Colonic mucosa (tissue), 4 donors: ENCODE data around the gene ELAVL1. TPM values are rescaled to one million over a fixed set of nuclear protein-coding genes. Genes with fewer than 3 reads are reported as not detected.

Experiments used
- DNase-seq: peaks from one replicate; pipeline ENCODE4 v3.0.0-alpha.2; 2020
- H3K27ac ChIP-seq: fragments of 200-600 bp; one replicate; pipeline ENCODE4 v1.8.0; 2021
- H3K27me3 ChIP-seq: fragments of 200-600 bp; one replicate; pipeline ENCODE4 v1.8.0; 2021
- H3K36me3 ChIP-seq: fragments of 200-600 bp; one replicate; pipeline ENCODE4 v1.8.0; 2021
- H3K4me1 ChIP-seq: fragments of 200-600 bp; one replicate; pipeline ENCODE4 v1.8.0; 2021; ENCODE audit warnings: mild to moderate bottlenecking
- H3K4me3 ChIP-seq: fragments of 200-600 bp; one replicate; pipeline ENCODE4 v1.8.0; 2021
- H3K9ac ChIP-seq, 2 donors: one replicate each; pipeline ENCODE4 v1.7.0; 2013; ENCODE audit warnings: control low read depth in 2 of 2, low read depth in 2 of 2, low read length in 2 of 2
- H3K9me3 ChIP-seq: fragments of 200-600 bp; one replicate; pipeline ENCODE4 v1.8.0; 2021
- CTCF ChIP-seq: fragments of 200-600 bp; IDR thresholded peaks from one replicate; pipeline ENCODE4 v1.8.0; 2022; ENCODE audit warnings: antibody characterized with exemption, mild to moderate bottlenecking
- intact Hi-C: fragments of 100-400 bp; cut with DNase I; formaldehyde crosslinking; loops from one replicate; pipeline ENCODE4 v1.14.1; 2022
- total RNA-seq, 2 donors: library from RNA; stranded (reverse); fragmentation: NEBNext Ultra II Directional in 1 of 2; extraction: Animal tissue kit (Norgen Biotek cat#: 25700) in 1 of 2; gene quantifications; one replicate each; pipeline ENCODE4 v1.2.1, GENCODE V29; 2021
- donor health status: healthy.
- donor health status: DM: no; HTN: no; CAD: no.
- donor health status: DM: no; HTN: no; CAD: no.

Gene ELAVL1
- total RNA-seq, 2 donors from 2014 or later = 65.8 to 116 TPM

DNA sequence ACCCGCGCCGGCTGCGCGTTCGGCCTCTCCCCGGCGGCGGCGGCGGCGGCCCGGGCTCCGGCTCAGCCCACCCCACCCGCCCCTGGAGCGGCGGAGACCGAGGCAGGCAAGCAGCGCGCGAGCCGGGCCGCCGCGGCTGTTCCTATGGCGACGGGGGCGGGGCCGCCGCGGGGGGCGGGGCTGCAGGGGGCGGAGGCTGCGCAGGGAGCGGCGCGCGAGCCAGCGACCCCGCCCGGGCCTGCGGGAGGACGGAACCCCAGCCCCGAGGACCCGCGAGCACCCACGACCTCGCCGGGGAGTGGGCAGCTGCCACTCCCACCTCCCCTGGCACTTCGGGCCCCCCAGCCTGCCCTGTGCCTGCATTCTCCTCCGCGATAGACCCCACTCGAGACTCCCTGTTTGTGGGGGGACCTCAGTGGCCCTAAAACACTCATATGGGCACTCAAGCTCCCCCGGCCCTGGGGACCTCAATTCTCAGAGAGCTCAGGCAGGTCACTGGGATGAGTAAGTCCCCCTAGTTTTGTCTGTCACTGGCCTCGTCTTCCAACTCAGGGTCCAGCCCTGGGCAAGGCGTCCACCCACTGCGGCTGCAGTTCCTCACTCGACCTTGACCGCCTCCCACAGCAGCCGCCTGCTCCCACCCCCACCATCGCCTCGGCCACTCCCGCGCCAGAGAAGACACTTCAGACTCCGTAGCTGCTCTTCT lies 79.3 kb downstream of the ELAVL1 start, which contains the start of gene CTXN1:
CTXN1 (minus strand) TSS at position 115 of the 706 bp plus-strand sequence. CDS start 597 bp downstream, outside the sequence.
- no peaks in the 10 kb centered on the region for H3K36me3 ChIP-seq
- H3K9ac ChIP-seq = peak within 1 kb of the TSS in 1 of 2 donors; percentile 26
- H3K4me1 ChIP-seq = peaks cover 6% of the 10 kb centered on the region

GRCh38 chr19:7925171-7925851 lies 80.1 kb downstream of the ELAVL1 start:
- Histone ChIP-seq H3K36me3 (no peaks in the 10 kb centered on the region), H3K4me3 (peak overlapping the region; percentile 38), H3K9ac (no peak overlapping the region), H3K4me1 (peaks cover 6% of the 10 kb centered on the region), H3K27me3 (no peaks in the 10 kb centered on the region), H3K27ac (no peak overlapping the region), H3K9me3 (no peaks in the 10 kb centered on the region)
- TF ChIP-seq CTCF = peak; percentile 66
- intact Hi-C loops = loop anchor here (10.0 kb wide), 1 partner anchor 71 kb away; no protein-coding TSS in a partner anchor
- peak; percentile 71 for DNase-seq

More for the DNA sequence above, 79.3 kb downstream of the ELAVL1 start, which contains the start of gene CTXN1:
- Histone ChIP-seq H3K4me3 (peak within 1 kb of the TSS; percentile 38), H3K27ac (no peak within 1 kb of the TSS), H3K27me3 (no peaks in the 10 kb centered on the region), H3K9me3 (no peaks in the 10 kb centered on the region)
- peak; percentile 83 for DNase-seq
- TF ChIP-seq CTCF = no peak
- intact Hi-C loops = loop anchor here (10.0 kb wide), 1 partner anchor 71 kb away; no protein-coding TSS in a partner anchor

DNA sequence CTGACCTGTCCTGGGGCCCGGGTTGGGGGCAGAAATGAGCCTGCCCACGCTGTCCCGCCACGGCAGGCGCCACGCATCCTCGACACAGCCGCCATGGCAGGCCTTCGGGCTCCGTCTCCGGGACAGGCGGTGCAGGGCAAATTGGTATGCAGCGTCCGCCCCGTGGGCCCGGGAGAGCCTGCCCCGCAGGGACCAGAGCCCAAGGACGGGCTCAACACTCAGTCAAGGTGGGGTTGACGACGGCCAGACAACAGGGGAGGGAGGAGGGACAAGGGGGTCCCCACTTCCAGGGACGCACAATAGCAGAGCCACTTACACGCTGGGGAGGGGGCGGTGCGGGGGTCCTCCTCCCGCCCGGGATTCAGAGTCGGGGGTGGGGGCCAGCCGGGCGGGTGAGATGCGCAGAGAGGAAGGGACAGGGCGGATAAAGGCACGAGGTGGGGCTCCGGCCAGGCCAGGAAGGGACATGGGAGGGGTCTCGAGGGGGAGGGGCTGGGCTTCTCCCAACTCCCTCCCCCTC lies 80.7 kb downstream of the ELAVL1 start:
- TF ChIP-seq CTCF = no peak
- intact Hi-C loops = loop anchor here (10.0 kb wide), 1 partner anchor 70 kb away; no protein-coding TSS in a partner anchor
- H3K9ac ChIP-seq = no peak overlapping the region
- no peaks in the 10 kb centered on the region for H3K27me3 ChIP-seq
- peaks cover 6% of the 10 kb centered on the region for H3K4me1 ChIP-seq
- H3K36me3 ChIP-seq = no peaks in the 10 kb centered on the region
- DNase-seq = no peak
- H3K27ac ChIP-seq = no peak overlapping the region
- H3K9me3 ChIP-seq = no peaks in the 10 kb centered on the region
- no peak overlapping the region for H3K4me3 ChIP-seq

DNA sequence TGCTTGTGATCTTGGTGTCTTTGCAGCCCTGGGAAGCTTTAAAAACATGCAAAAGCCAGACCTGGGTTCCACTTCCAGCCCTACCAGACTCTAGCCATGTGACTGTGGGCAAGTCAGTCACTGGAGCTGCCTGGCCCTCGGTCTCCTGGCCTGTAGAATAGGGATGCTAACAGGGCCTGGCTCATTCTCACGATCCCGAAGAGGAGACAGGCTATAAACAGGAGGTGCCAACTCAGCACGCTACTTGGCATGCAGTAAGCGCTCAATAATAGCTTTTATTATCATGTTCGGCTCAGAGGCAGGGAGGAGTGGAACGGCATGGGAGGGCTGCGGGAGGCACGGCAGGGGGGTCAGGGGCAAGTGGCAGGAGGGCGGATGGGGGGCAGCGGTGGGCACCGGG lies 81.2 kb downstream of the ELAVL1 start:
- no peak for TF ChIP-seq CTCF
- no peaks in the 10 kb centered on the region for H3K36me3 ChIP-seq
- H3K9ac ChIP-seq = no peak overlapping the region
- no peak overlapping the region for H3K4me3 ChIP-seq
- no peak for DNase-seq
- peaks cover 6% of the 10 kb centered on the region for H3K4me1 ChIP-seq
- H3K9me3 ChIP-seq = no peaks in the 10 kb centered on the region
- H3K27me3 ChIP-seq = no peaks in the 10 kb centered on the region
- no peak overlapping the region for H3K27ac ChIP-seq
- intact Hi-C loops = loop anchor here (10.0 kb wide), 1 partner anchor 69 kb away; no protein-coding TSS in a partner anchor
